GM18858 (cell line): ENCODE data around the gene XRRA1.

ENCODE experiments used
- ATAC-seq: cut with Tn5 transposase; IDR thresholded peaks from one replicate; pipeline ENCODE4 v1.9.1; 2021; ENCODE audit not compliant: unreplicated experiment

XRRA1 gene

GRCh38 chr11:74952752-74953151 is 3.9 kb upstream of the XRRA1 start:
- ATAC-seq, result no peak

- no peak for ATAC-seq
These were observed 2.3 kb upstream of the XRRA1 start for GRCh38 chr11:74951226-74951625.

GRCh38 chr11:74950374-74950969 is 1.6 kb upstream of the XRRA1 start:
- no peak for ATAC-seq

- no peak for ATAC-seq
These were observed 854 bp upstream of the XRRA1 start for GRCh38 chr11:74949753-74950137.

GRCh38 chr11:74948546-74948897 is 369 bp downstream of the XRRA1 start:
- peak; percentile 5 for ATAC-seq

- no peak for ATAC-seq
These were observed 6.7 kb downstream of the XRRA1 start for GRCh38 chr11:74942073-74942759.

- no peak for ATAC-seq
These were observed 7.4 kb downstream of the XRRA1 start for GRCh38 chr11:74941492-74941891.

- no peak for ATAC-seq
These were observed 11.0 kb downstream of the XRRA1 start for GRCh38 chr11:74937696-74938475.

- ATAC-seq, result no peak
These were observed 11.9 kb downstream of the XRRA1 start for GRCh38 chr11:74936976-74937375.

GRCh38 chr11:74936087-74936486 is 12.8 kb downstream of the XRRA1 start:
- ATAC-seq, result no peak

GRCh38 chr11:74935285-74935684 is 13.6 kb downstream of the XRRA1 start:
- ATAC-seq, result no peak

- ATAC-seq, result no peak
These were observed 15.1 kb downstream of the XRRA1 start for GRCh38 chr11:74933765-74934164.

GRCh38 chr11:74932797-74933196 is 16.1 kb downstream of the XRRA1 start:
- no peak for ATAC-seq

GRCh38 chr11:74932169-74932568 is 16.7 kb downstream of the XRRA1 start:
- ATAC-seq, result no peak

GRCh38 chr11:74929431-74930363 is 19.2 kb downstream of the XRRA1 start:
- ATAC-seq, result peak; percentile 46

GRCh38 chr11:74927496-74927895 is 21.4 kb downstream of the XRRA1 start:
- no peak for ATAC-seq

- no peak for ATAC-seq
These were observed 22.4 kb downstream of the XRRA1 start for GRCh38 chr11:74926304-74927030.

GRCh38 chr11:74925281-74925680 is 23.6 kb downstream of the XRRA1 start:
- no peak for ATAC-seq

GRCh38 chr11:74923125-74923524 is 25.8 kb downstream of the XRRA1 start:
- ATAC-seq, result no peak

GRCh38 chr11:74909812-74910211 is 39.1 kb downstream of the XRRA1 start:
- ATAC-seq, result no peak
